ENCODE data around the gene GASK1A. TPM values are rescaled to one million over a fixed set of nuclear protein-coding genes. Genes with fewer than 3 reads are reported as not detected.

Gene GASK1A
- total and polyA plus RNA-seq, 2 donors (not counting 3 experiments of a cell fraction or from before 2014, with no cell fraction given) = 0.04 TPM; not detected in 1

DNA sequence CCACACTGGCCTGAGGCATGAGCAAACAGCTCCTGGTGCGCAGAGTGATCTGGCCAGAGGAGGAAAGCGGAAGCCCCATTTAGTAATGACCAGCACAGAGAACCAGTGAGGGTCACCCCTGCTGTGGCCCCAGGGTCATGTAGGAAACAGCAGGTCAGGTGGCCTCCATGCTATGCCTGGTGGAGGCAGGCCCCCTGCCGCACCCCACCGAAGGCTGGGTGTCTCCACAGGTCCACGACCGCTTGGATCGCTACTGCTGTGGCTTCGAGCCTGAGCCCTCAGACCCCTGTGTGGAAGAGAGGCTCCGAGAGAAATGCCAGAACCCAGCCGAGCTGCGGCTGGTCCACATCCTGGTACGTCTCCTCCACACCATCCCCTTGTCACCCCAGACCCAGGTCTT lies 74.2 kb downstream of the GASK1A start:
- dilution Hi-C loops (cut with MboI; ENCODE audit: extremely low pct_ligation_motif_present, low sequenced_read_pairs) = no loop called here
- no TSS peak for BruUV-seq (replicated peaks)
- no peaks in the 10 kb centered on the region for H3K9me1 ChIP-seq (replicated peaks; ENCODE audit: control insufficient read depth, extremely low read depth, insufficient read depth, low read length)
- H3K4me2 ChIP-seq (ENCODE audit: insufficient read depth, low read length) = no peak overlapping the region
- H2AFZ ChIP-seq (ENCODE audit: low read depth, low read length) = no peak overlapping the region
- no peaks in the 10 kb centered on the region for H4K20me1 ChIP-seq (replicated peaks; ENCODE audit: control insufficient read depth, extremely low read depth, insufficient read depth, low read length)
- no peak overlapping the region for H3K27ac ChIP-seq (ENCODE audit: insufficient read depth, low read depth, low read length)
- no peaks in the 10 kb centered on the region for H3K79me2 ChIP-seq (ENCODE audit: control insufficient read depth, insufficient read depth, low read length)
- FAIRE-seq = no peak
- no peaks in the 10 kb centered on the region for H3K36me3 ChIP-seq (ENCODE audit: control insufficient read depth in 2 of 2, extremely low read depth in 1 of 2, insufficient read depth in 2 of 2, low read length in 2 of 2)
- POLR2A ChIA-PET = no interaction called here
- no peaks in the 10 kb centered on the region for H3K9me3 ChIP-seq (replicated peaks; ENCODE audit: control insufficient read depth, insufficient read depth, low read length)
- TF ChIP-seq JUN (IDR thresholded peaks at IDR 0.05; ENCODE audit: borderline replicate concordance, insufficient read depth, insufficient read length, low read depth) = no peak
- no peak for TF ChIP-seq EZH2 (IDR thresholded peaks at IDR 0.05; ENCODE audit: borderline replicate concordance, low read depth, low read length, severe bottlenecking)
- no peak for TF ChIP-seq MYC (IDR thresholded peaks at IDR 0.05; ENCODE audit: low read depth, low read length)
- TF ChIP-seq, protein P1, sequence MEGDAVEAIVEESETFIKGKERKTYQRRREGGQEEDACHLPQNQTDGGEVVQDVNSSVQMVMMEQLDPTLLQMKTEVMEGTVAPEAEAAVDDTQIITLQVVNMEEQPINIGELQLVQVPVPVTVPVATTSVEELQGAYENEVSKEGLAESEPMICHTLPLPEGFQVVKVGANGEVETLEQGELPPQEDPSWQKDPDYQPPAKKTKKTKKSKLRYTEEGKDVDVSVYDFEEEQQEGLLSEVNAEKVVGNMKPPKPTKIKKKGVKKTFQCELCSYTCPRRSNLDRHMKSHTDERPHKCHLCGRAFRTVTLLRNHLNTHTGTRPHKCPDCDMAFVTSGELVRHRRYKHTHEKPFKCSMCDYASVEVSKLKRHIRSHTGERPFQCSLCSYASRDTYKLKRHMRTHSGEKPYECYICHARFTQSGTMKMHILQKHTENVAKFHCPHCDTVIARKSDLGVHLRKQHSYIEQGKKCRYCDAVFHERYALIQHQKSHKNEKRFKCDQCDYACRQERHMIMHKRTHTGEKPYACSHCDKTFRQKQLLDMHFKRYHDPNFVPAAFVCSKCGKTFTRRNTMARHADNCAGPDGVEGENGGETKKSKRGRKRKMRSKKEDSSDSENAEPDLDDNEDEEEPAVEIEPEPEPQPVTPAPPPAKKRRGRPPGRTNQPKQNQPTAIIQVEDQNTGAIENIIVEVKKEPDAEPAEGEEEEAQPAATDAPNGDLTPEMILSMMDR (IDR thresholded peaks at IDR 0.05; ENCODE audit: extremely low read depth in 1 of 2, insufficient read depth in 1 of 2, low read depth in 1 of 2, low read length in 2 of 2) = no peak
- TF ChIP-seq POLR2A (IDR thresholded peaks at IDR 0.05; ENCODE audit: low read depth, low read length) = no peak
- no peak for TF ChIP-seq FOS (IDR thresholded peaks at IDR 0.05; ENCODE audit: borderline replicate concordance, insufficient read depth, low read length)
- TF ChIP-seq, protein P2, sequence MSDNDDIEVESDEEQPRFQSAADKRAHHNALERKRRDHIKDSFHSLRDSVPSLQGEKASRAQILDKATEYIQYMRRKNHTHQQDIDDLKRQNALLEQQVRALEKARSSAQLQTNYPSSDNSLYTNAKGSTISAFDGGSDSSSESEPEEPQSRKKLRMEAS (IDR thresholded peaks at IDR 0.05; ENCODE audit: insufficient read depth, insufficient read length) = no peak
- TF ChIP-seq GATA2 (IDR thresholded peaks at IDR 0.05; ENCODE audit: insufficient read depth, insufficient read length, low read depth, low read length) = no peak
- no peak for TF ChIP-seq POLR2AphosphoS5 (IDR thresholded peaks at IDR 0.05; ENCODE audit: insufficient read depth, low read depth, low read length)
- CTCF ChIA-PET = no interaction called here
- DNase-seq (ENCODE audit: low read depth, low spot score) = no peak
- no peak overlapping the region for H3K4me3 ChIP-seq (replicated peaks in 1 of 3; ENCODE audit: insufficient read depth in 1 of 3, low read depth in 1 of 3, low read length in 3 of 3)
- H3K27me3 ChIP-seq (ENCODE audit: control insufficient read depth in 2 of 2, insufficient read depth in 2 of 2, low read length in 2 of 2) = peaks cover 4 to 6% of the 10 kb centered on the region in 2 experiments
- no peaks in the 10 kb centered on the region for H3K4me1 ChIP-seq (ENCODE audit: control insufficient read depth, extremely low read depth, insufficient read depth, low read length)
- H3K9ac ChIP-seq (replicated peaks; ENCODE audit: extremely low read depth, insufficient read depth, low read length) = no peak overlapping the region
- intact Hi-C loops (cut with micrococcal nuclease) = no loop called here

Measured in endothelial cell of umbilical vein (primary cell).